SK-N-MC (cell line): Measurements from ENCODE around the gene TTC5.

Source experiments
- EZH2 ChIP-seq: fragments of 200-600 bp; sonication (generic); IDR thresholded peaks from one replicate; pipeline ENCODE4 v1.6.1; 2017; ENCODE audit warnings: antibody characterized with exemption
- FOXP2 ChIP-seq: optimal IDR thresholded peaks from 2 replicates; pipeline ENCODE3; 2011; ENCODE audit warnings: mild to moderate bottlenecking, moderate library complexity; ENCODE audit not compliant: insufficient read depth; ENCODE audit errors: extremely low read length, control extremely low read depth
- POLR2AphosphoS5 ChIP-seq: IDR thresholded peaks from 2 replicates; pipeline ENCODE4 v1.6.1; 2012; ENCODE audit warnings: mild to moderate bottlenecking, low read depth, low read length, borderline replicate concordance

DNA sequence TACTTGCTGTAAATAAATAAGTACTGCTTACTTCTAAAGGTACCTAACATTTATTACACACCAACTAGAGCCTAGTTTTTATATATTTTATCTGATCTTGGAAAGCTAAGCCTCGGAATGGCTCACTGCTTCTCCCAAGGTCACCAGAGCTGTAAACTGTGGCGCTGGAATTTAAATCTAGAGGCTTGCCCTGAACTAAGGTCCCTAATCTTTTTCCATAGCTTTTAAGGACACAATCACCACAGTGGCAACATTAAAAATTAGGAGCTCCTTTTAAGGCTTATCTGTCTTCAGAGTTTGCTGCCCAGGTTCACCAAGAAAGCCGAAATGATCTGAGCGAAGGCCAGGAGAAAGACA, 26.7 kb upstream of the TTC5 start:
- TF ChIP-seq EZH2 (no peak), POLR2AphosphoS5 (no peak), FOXP2 (no peak)
